Measurements from ENCODE around the gene SLC6A19.

Gene SLC6A19

GRCh38 chr5:1211701-1212100 lies 10.3 kb downstream of the SLC6A19 start:
- no peak for DNase-seq

GRCh38 chr5:1212271-1212670 lies 10.9 kb downstream of the SLC6A19 start:
- DNase-seq = no peak

- DNase-seq = no peak
Observed at GRCh38 chr5:1212881-1213280, 11.5 kb downstream of the SLC6A19 start.

GRCh38 chr5:1213508-1214162 lies 12.2 kb downstream of the SLC6A19 start:
- DNase-seq = no peak

- DNase-seq = no peak
Observed at GRCh38 chr5:1214163-1214935, 13.0 kb downstream of the SLC6A19 start.

GRCh38 chr5:1214936-1215220 lies 13.5 kb downstream of the SLC6A19 start:
- no peak for DNase-seq

GRCh38 chr5:1215320-1216096 lies 14.1 kb downstream of the SLC6A19 start:
- DNase-seq = no peak

- DNase-seq = no peak
Observed at GRCh38 chr5:1216211-1216917, 15.0 kb downstream of the SLC6A19 start.

- no peak for DNase-seq
Observed at GRCh38 chr5:1216918-1217295, 15.5 kb downstream of the SLC6A19 start.

- DNase-seq = no peak
Observed at GRCh38 chr5:1217596-1218206, 16.3 kb downstream of the SLC6A19 start.

- DNase-seq = no peak
Observed at GRCh38 chr5:1218351-1219080, 17.1 kb downstream of the SLC6A19 start.

GRCh38 chr5:1219098-1219767 lies 17.8 kb downstream of the SLC6A19 start:
- DNase-seq = no peak

- no peak for DNase-seq
Observed at GRCh38 chr5:1219768-1220100, 18.3 kb downstream of the SLC6A19 start.

GRCh38 chr5:1220351-1220750 lies 19.0 kb downstream of the SLC6A19 start:
- no peak for DNase-seq

- no peak for DNase-seq
Observed at GRCh38 chr5:1220831-1221230, 19.4 kb downstream of the SLC6A19 start.

GRCh38 chr5:1221721-1222120 lies 20.3 kb downstream of the SLC6A19 start:
- DNase-seq = no peak

GRCh38 chr5:1222147-1222546 lies 20.8 kb downstream of the SLC6A19 start:
- DNase-seq = no peak

GRCh38 chr5:1222621-1223277 lies 21.4 kb downstream of the SLC6A19 start:
- no peak for DNase-seq

- no peak for DNase-seq
Observed at GRCh38 chr5:1223278-1223670, 21.9 kb downstream of the SLC6A19 start.

GRCh38 chr5:1224631-1225030 lies 23.2 kb downstream of the SLC6A19 start:
- DNase-seq = no peak

- DNase-seq = no peak
Observed at GRCh38 chr5:1225081-1225480, 23.7 kb downstream of the SLC6A19 start, which contains the start of gene SLC6A18. Gene SLC6A18, plus strand, starts transcription at chr5:1225381. Its CDS starts 97 bp downstream, at chr5:1225478.

All from midbrain (tissue), 1 donor.